ENCODE results near the gene TBC1D22A. TPM values are rescaled to one million over a fixed set of nuclear protein-coding genes. Genes with fewer than 3 reads are reported as not detected.

The TBC1D22A gene
- polyA plus RNA-seq, 1 experiment, result 24.2 TPM

- peaks cover 1% of the 10 kb centered on the region; the same call in 1 of the 2 replicates for H3K36me3 ChIP-seq (ENCODE audit: control insufficient read depth, insufficient read depth, low read length)
- CTCF ChIA-PET, result interaction anchor here (0.6 kb wide), 1 partner anchor 333 kb away, joined by 3 read pairs; no protein-coding TSS in a partner anchor
- H3K27me3 ChIP-seq (ENCODE audit: control insufficient read depth, insufficient read depth, low read length), result no peaks in the 10 kb centered on the region
- TF ChIP-seq CTCF (IDR thresholded peaks at IDR 0.05; ENCODE audit: insufficient read depth, low read depth, low read length), result no peak
- no peak for DNase-seq (ENCODE audit: low read depth)
- POLR2A ChIA-PET, result no interaction called here
- H3K4me3 ChIP-seq (ENCODE audit: low read depth, low read length), result no peak overlapping the region
Observed at GRCh38 chr22:47054231-47055072, 292.0 kb downstream of the TBC1D22A start.

- POLR2A ChIA-PET, result no interaction called here
- DNase-seq (ENCODE audit: low read depth), result no peak
- no peak for TF ChIP-seq CTCF (IDR thresholded peaks at IDR 0.05; ENCODE audit: insufficient read depth, low read depth, low read length)
- peaks cover 1% of the 10 kb centered on the region; the same call in 1 of the 2 replicates for H3K36me3 ChIP-seq (ENCODE audit: control insufficient read depth, insufficient read depth, low read length)
- H3K4me3 ChIP-seq (ENCODE audit: low read depth, low read length), result no peak overlapping the region
- H3K27me3 ChIP-seq (ENCODE audit: control insufficient read depth, insufficient read depth, low read length), result no peaks in the 10 kb centered on the region
- CTCF ChIA-PET, result no interaction called here
Observed at GRCh38 chr22:47055073-47055355, 292.6 kb downstream of the TBC1D22A start.

GRCh38 chr22:47055461-47055860, 293.0 kb downstream of the TBC1D22A start:
- no peak overlapping the region for H3K4me3 ChIP-seq (ENCODE audit: low read depth, low read length)
- no peak for TF ChIP-seq CTCF (IDR thresholded peaks at IDR 0.05; ENCODE audit: insufficient read depth, low read depth, low read length)
- H3K27me3 ChIP-seq (ENCODE audit: control insufficient read depth, insufficient read depth, low read length), result no peaks in the 10 kb centered on the region
- ChIA-PET CTCF (no interaction called here), POLR2A (no interaction called here)
- DNase-seq (ENCODE audit: low read depth), result no peak
- peaks cover 1% of the 10 kb centered on the region; the same call in 1 of the 2 replicates for H3K36me3 ChIP-seq (ENCODE audit: control insufficient read depth, insufficient read depth, low read length)

- POLR2A ChIA-PET, result no interaction called here
- H3K27me3 ChIP-seq (ENCODE audit: control insufficient read depth, insufficient read depth, low read length), result no peaks in the 10 kb centered on the region
- no peak for DNase-seq (ENCODE audit: low read depth)
- no peak overlapping the region for H3K4me3 ChIP-seq (ENCODE audit: low read depth, low read length)
- TF ChIP-seq CTCF (IDR thresholded peaks at IDR 0.05; ENCODE audit: insufficient read depth, low read depth, low read length), result no peak
- CTCF ChIA-PET, result no interaction called here
- H3K36me3 ChIP-seq (ENCODE audit: control insufficient read depth, insufficient read depth, low read length), result peaks cover 1% of the 10 kb centered on the region; the same call in 1 of the 2 replicates
Observed at GRCh38 chr22:47055921-47056320, 293.5 kb downstream of the TBC1D22A start.

- no peaks in the 10 kb centered on the region for H3K27me3 ChIP-seq (ENCODE audit: control insufficient read depth, insufficient read depth, low read length)
- no peak for DNase-seq (ENCODE audit: low read depth)
- ChIA-PET POLR2A (no interaction called here), CTCF (no interaction called here)
- TF ChIP-seq CTCF (IDR thresholded peaks at IDR 0.05; ENCODE audit: insufficient read depth, low read depth, low read length), result no peak
- H3K36me3 ChIP-seq (ENCODE audit: control insufficient read depth, insufficient read depth, low read length), result peaks cover 1% of the 10 kb centered on the region; the same call in 1 of the 2 replicates
- no peak overlapping the region for H3K4me3 ChIP-seq (ENCODE audit: low read depth, low read length)
Observed at GRCh38 chr22:47056361-47056760, 293.9 kb downstream of the TBC1D22A start.
